ENCODE data around the gene CPAMD8. TPM values are rescaled to one million over a fixed set of nuclear protein-coding genes. Genes with fewer than 3 reads are reported as not detected.

Gene CPAMD8
- total and polyA plus RNA-seq, 2 experiments from 2014 or later = 7.9 to 17.6 TPM

DNA sequence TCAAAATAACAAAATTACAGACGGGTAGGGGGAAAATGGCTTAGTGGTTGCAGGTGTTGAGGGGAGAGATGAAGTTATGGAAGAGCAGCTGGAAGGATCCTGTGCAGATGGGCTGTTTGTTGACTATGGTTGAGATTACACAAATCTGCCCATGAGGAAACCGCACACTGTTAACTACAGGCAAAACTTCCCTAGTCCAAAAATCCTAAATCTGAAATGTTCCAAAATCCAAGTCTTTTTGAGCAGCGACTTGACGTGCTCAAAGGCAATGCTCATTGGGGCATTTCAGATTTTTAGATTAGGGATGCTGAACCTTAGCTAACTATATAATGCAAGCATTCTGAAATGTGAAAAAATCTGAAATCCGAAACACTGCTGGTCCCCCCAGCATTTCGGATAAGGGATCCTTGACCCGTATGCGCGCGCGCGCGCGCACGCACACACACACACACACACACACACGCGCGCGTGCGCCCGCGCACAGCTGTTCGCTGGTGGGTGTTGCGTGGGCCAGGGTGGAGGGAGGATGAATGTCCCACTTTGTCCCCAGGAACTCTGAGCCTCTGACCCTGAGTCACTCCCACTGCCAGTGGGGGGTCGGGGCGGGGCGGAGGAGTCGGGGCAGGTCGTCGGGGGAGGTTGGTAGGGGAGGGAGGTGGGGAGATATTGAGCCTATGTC lies 131.0 kb downstream of the CPAMD8 start:
- Histone ChIP-seq H3K4me1 (ENCODE audit: insufficient read depth) (peaks cover 3% of the 10 kb centered on the region), H3K4me2 (peak overlapping the region; percentile 99), H3K4me3 (no peak overlapping the region), H3K36me3 (replicated peaks; ENCODE audit: insufficient read depth, low read depth) (no peaks in the 10 kb centered on the region), H3K9me3 (ENCODE audit: low read depth) (no peaks in the 10 kb centered on the region), H3K9me2 (replicated peaks; ENCODE audit: insufficient read depth) (no peaks in the 10 kb centered on the region), H2AFZ (no peak overlapping the region), H3K27ac (no peak overlapping the region), H4K20me1 (ENCODE audit: insufficient read depth, poor library complexity, severe bottlenecking) (no peaks in the 10 kb centered on the region), H3K27me3 (no peaks in the 10 kb centered on the region), H3K79me2 (no peaks in the 10 kb centered on the region)
- TF ChIP-seq, protein P1, sequence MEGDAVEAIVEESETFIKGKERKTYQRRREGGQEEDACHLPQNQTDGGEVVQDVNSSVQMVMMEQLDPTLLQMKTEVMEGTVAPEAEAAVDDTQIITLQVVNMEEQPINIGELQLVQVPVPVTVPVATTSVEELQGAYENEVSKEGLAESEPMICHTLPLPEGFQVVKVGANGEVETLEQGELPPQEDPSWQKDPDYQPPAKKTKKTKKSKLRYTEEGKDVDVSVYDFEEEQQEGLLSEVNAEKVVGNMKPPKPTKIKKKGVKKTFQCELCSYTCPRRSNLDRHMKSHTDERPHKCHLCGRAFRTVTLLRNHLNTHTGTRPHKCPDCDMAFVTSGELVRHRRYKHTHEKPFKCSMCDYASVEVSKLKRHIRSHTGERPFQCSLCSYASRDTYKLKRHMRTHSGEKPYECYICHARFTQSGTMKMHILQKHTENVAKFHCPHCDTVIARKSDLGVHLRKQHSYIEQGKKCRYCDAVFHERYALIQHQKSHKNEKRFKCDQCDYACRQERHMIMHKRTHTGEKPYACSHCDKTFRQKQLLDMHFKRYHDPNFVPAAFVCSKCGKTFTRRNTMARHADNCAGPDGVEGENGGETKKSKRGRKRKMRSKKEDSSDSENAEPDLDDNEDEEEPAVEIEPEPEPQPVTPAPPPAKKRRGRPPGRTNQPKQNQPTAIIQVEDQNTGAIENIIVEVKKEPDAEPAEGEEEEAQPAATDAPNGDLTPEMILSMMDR (IDR thresholded peaks at IDR 0.05; ENCODE audit: poor library complexity) = no peak
- no peak for TF ChIP-seq EZH2 (IDR thresholded peaks at IDR 0.05; ENCODE audit: borderline replicate concordance)
- no peak for TF ChIP-seq EZH2phosphoT487 (IDR thresholded peaks at IDR 0.05; ENCODE audit: low read depth, severe bottlenecking, unreplicated experiment)
- no peak for DNase-seq (ENCODE audit: low spot score)
- WGBS (ENCODE audit: low lambda C conversion rate, missing lambda C conversion rate) = 68% methylated on average over 26 of the region's 30 CpGs

DNA sequence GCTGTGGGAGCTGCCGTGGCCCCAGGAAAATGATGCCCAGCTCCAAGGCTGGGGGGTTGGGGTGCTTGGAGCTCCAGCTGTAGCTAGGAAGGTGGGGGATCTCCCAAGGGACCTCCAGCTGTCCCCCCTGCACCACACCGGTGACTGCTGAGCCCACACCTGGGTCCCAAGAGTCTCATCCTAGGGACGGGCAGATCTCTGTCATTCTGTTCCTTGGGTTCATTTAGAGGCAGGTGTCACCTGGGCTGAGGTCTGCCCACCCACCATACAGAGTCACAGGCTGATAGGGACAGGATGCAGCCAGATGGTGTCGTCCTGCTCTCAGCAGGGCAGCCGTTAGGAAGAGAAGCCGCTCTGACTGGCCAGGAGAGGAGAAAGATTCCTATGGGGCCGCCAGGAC lies 132.5 kb downstream of the CPAMD8 start:
- TF ChIP-seq EZH2phosphoT487 (IDR thresholded peaks at IDR 0.05; ENCODE audit: low read depth, severe bottlenecking, unreplicated experiment) = no peak
- TF ChIP-seq, protein P1 (IDR thresholded peaks at IDR 0.05; ENCODE audit: poor library complexity) = no peak
- TF ChIP-seq EZH2 (IDR thresholded peaks at IDR 0.05; ENCODE audit: borderline replicate concordance) = no peak

DNA sequence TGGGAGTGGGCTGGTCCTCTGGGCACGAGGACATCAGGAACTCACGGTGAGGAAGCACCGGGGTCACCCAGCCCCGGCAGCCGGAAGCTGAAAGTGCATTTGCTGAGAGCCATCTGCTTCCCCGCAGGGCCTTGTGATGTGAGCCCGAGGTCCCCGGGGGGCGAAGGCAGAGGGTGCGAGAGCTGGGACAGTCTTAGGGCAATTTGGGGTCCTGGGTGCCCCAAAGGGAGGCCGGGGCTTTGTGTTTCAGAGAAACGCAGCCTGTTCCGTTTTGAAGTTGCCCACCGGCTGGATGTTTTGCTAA lies 133.0 kb downstream of the CPAMD8 start:
- DNase-seq (ENCODE audit: low spot score) = no peak
- Histone ChIP-seq H3K4me2 (no peak overlapping the region), H4K20me1 (ENCODE audit: insufficient read depth, poor library complexity, severe bottlenecking) (no peaks in the 10 kb centered on the region), H3K9me3 (ENCODE audit: low read depth) (no peaks in the 10 kb centered on the region), H3K4me1 (ENCODE audit: insufficient read depth) (peaks cover 3% of the 10 kb centered on the region), H3K9me2 (replicated peaks; ENCODE audit: insufficient read depth) (no peaks in the 10 kb centered on the region), H3K27me3 (no peaks in the 10 kb centered on the region), H3K79me2 (no peaks in the 10 kb centered on the region), H2AFZ (no peak overlapping the region), H3K27ac (no peak overlapping the region), H3K4me3 (no peak overlapping the region), H3K36me3 (replicated peaks; ENCODE audit: insufficient read depth, low read depth) (no peaks in the 10 kb centered on the region)
- TF ChIP-seq, protein P1 (IDR thresholded peaks at IDR 0.05; ENCODE audit: poor library complexity) = no peak
- TF ChIP-seq EZH2phosphoT487 (IDR thresholded peaks at IDR 0.05; ENCODE audit: low read depth, severe bottlenecking, unreplicated experiment) = no peak
- TF ChIP-seq EZH2 (IDR thresholded peaks at IDR 0.05; ENCODE audit: borderline replicate concordance) = no peak
- WGBS (ENCODE audit: low lambda C conversion rate, missing lambda C conversion rate) = 93% methylated on average over 14 of the region's 14 CpGs

More for the DNA sequence above, 132.5 kb downstream of the CPAMD8 start:
- Histone ChIP-seq H3K4me1 (ENCODE audit: insufficient read depth) (peaks cover 3% of the 10 kb centered on the region), H3K9me2 (replicated peaks; ENCODE audit: insufficient read depth) (no peaks in the 10 kb centered on the region), H3K27ac (no peak overlapping the region), H2AFZ (no peak overlapping the region), H4K20me1 (ENCODE audit: insufficient read depth, poor library complexity, severe bottlenecking) (no peaks in the 10 kb centered on the region), H3K4me2 (no peak overlapping the region), H3K27me3 (no peaks in the 10 kb centered on the region), H3K4me3 (no peak overlapping the region), H3K9me3 (ENCODE audit: low read depth) (no peaks in the 10 kb centered on the region), H3K79me2 (no peaks in the 10 kb centered on the region), H3K36me3 (replicated peaks; ENCODE audit: insufficient read depth, low read depth) (no peaks in the 10 kb centered on the region)
- 80% methylated on average over 7 of the region's 7 CpGs for WGBS (ENCODE audit: low lambda C conversion rate, missing lambda C conversion rate)
- DNase-seq (ENCODE audit: low spot score) = no peak
